ENCODE results near the gene GRHL3. TPM values are rescaled to one million over a fixed set of nuclear protein-coding genes. Genes with fewer than 3 reads are reported as not detected.

The GRHL3 gene
- total and polyA plus RNA-seq, 2 donors (not counting 3 experiments of a cell fraction or from before 2014, with no cell fraction given): not detected

GRCh38 chr1:24339996-24340395 is 20.8 kb downstream of the GRHL3 start:
- Histone ChIP-seq H4K20me1 (replicated peaks; ENCODE audit: control insufficient read depth, extremely low read depth, insufficient read depth, low read length) (no peaks in the 10 kb centered on the region), H3K4me3 (replicated peaks in 1 of 3; ENCODE audit: insufficient read depth in 1 of 3, low read depth in 1 of 3, low read length in 3 of 3) (no peak overlapping the region), H3K27me3 (ENCODE audit: control insufficient read depth in 2 of 2, insufficient read depth in 2 of 2, low read length in 2 of 2) (no peaks in the 10 kb centered on the region), H3K36me3 (ENCODE audit: control insufficient read depth in 2 of 2, extremely low read depth in 1 of 2, insufficient read depth in 2 of 2, low read length in 2 of 2) (no peaks in the 10 kb centered on the region), H3K4me2 (ENCODE audit: insufficient read depth, low read length) (no peak overlapping the region), H3K27ac (ENCODE audit: insufficient read depth, low read depth, low read length) (no peak overlapping the region), H2AFZ (ENCODE audit: low read depth, low read length) (no peak overlapping the region), H3K9ac (replicated peaks; ENCODE audit: extremely low read depth, insufficient read depth, low read length) (no peak overlapping the region), H3K9me1 (replicated peaks; ENCODE audit: control insufficient read depth, extremely low read depth, insufficient read depth, low read length) (no peaks in the 10 kb centered on the region), H3K9me3 (replicated peaks; ENCODE audit: control insufficient read depth, insufficient read depth, low read length) (no peaks in the 10 kb centered on the region), H3K79me2 (ENCODE audit: control insufficient read depth, insufficient read depth, low read length) (no peaks in the 10 kb centered on the region), H3K4me1 (ENCODE audit: control insufficient read depth, extremely low read depth, insufficient read depth, low read length) (no peaks in the 10 kb centered on the region)
- no peak for FAIRE-seq
- intact Hi-C loops (cut with micrococcal nuclease): no loop called here
- ChIA-PET CTCF (no interaction called here), POLR2A (no interaction called here)
- dilution Hi-C loops (cut with MboI; ENCODE audit: extremely low pct_ligation_motif_present, low sequenced_read_pairs): no loop called here
- BruUV-seq (replicated peaks): no TSS peak
- DNase-seq (ENCODE audit: low read depth, low spot score): no peak
- TF ChIP-seq MAX (IDR thresholded peaks at IDR 0.05; ENCODE audit: insufficient read depth, insufficient read length) (no peak), EZH2 (IDR thresholded peaks at IDR 0.05; ENCODE audit: borderline replicate concordance, low read depth, low read length, severe bottlenecking) (no peak), GATA2 (IDR thresholded peaks at IDR 0.05; ENCODE audit: insufficient read depth, insufficient read length, low read depth, low read length) (no peak), CTCF (IDR thresholded peaks at IDR 0.05; ENCODE audit: extremely low read depth in 1 of 2, insufficient read depth in 1 of 2, low read depth in 1 of 2, low read length in 2 of 2) (no peak), JUN (IDR thresholded peaks at IDR 0.05; ENCODE audit: borderline replicate concordance, insufficient read depth, insufficient read length, low read depth) (no peak), MYC (IDR thresholded peaks at IDR 0.05; ENCODE audit: low read depth, low read length) (no peak), POLR2AphosphoS5 (IDR thresholded peaks at IDR 0.05; ENCODE audit: insufficient read depth, low read depth, low read length) (no peak), FOS (IDR thresholded peaks at IDR 0.05; ENCODE audit: borderline replicate concordance, insufficient read depth, low read length) (no peak), POLR2A (IDR thresholded peaks at IDR 0.05; ENCODE audit: low read depth, low read length) (no peak)
